Esophagus squamous epithelium (tissue), 4 donors: ENCODE measurements around the gene ACTMAP.

ENCODE experiments used
- CTCF ChIP-seq, 6 experiments: fragments of 450-650 bp in 4 of 6; fragments of 200-600 bp in 2 of 6; sonication (generic) in 2 of 6; IDR thresholded peaks; one replicate each; pipeline ENCODE4 v1.5.1; 2016 to 2019; ENCODE audit warnings: antibody characterized with exemption in 6 of 6, mild to moderate bottlenecking in 4 of 6, moderate library complexity in 4 of 6
- POLR2A ChIP-seq, 4 donors: fragments of 450-650 bp; IDR thresholded peaks; one replicate each; pipeline ENCODE4 v1.6.1; 2017; ENCODE audit warnings: antibody characterized with exemption in 4 of 4, mild to moderate bottlenecking in 4 of 4, moderate library complexity in 3 of 4

DNA sequence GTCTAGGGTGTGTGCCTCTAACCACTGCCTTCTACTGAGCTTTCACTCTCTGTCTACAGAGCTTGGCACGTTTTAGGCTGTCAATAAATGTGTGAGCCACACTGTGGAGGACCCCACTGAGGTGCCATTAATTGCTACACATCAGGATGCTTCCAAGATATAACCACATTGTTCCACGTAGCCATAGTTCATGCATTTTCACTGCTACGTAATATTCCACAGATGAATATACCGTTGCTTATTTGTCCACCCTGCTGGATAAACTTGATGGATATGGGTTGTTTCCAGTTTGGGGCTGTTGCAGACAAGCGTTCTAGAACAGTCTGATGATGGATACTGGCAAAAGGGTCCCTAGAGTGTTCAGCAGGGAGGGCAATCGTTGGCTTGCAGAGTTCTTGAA, 48.5 kb downstream of the ACTMAP start:
- TF ChIP-seq CTCF (IDR thresholded peaks at IDR 0.05), result no peak
- TF ChIP-seq POLR2A (IDR thresholded peaks at IDR 0.05), result no peak
